Prostate gland (tissue), 2 donors: ENCODE results near the gene BCL11B. TPM values are rescaled to one million over a fixed set of nuclear protein-coding genes. Genes with fewer than 3 reads are reported as not detected.
A peak's percentile ranks its signal among the peaks of the same experiment; 100 is the strongest.

Source experiments
- DNase-seq: peaks from one replicate; pipeline ENCODE4 v3.0.0-alpha.2; 2019; ENCODE audit warnings: low spot score
- H3K27ac ChIP-seq, 2 donors: fragments of 200-600 bp; sonication (generic); 2 replicates each; pipeline ENCODE4 v1.5.1; 2017 to 2019
- H3K27me3 ChIP-seq: fragments of 200-600 bp; sonication (generic); replicated peaks from 2 replicates; pipeline ENCODE4 v1.5.1; 2019; ENCODE audit not compliant: insufficient read depth
- H3K36me3 ChIP-seq, 2 donors: fragments of 200-600 bp; sonication (generic); 1 replicate in 1 of 2; 2 replicates in 1 of 2; pipeline versions ENCODE4 v1.5.1 to v1.8.1; 2017 to 2019
- H3K4me1 ChIP-seq: fragments of 200-600 bp; sonication (generic); replicated peaks from 2 replicates; pipeline ENCODE4 v1.5.1; 2019
- H3K4me3 ChIP-seq, 2 donors: fragments of 200-600 bp; sonication (generic); 2 replicates each; pipeline ENCODE4 v1.5.1; 2017 to 2019
- H3K9me3 ChIP-seq: fragments of 200-600 bp; sonication (generic); 2 replicates; pipeline ENCODE4 v1.5.1; 2017
- CTCF ChIP-seq, 4 experiments: fragments of 200-600 bp in 2 of 4; fragments of 450-650 bp in 2 of 4; sonication (generic) in 2 of 4; IDR thresholded peaks; 1 replicate in 3 of 4; 2 replicates in 1 of 4; pipeline ENCODE4 v1.5.1; 2016 to 2019; ENCODE audit warnings: antibody characterized with exemption in 4 of 4, mild to moderate bottlenecking in 2 of 4, moderate library complexity in 2 of 4
- POLR2A ChIP-seq: fragments of 450-650 bp; IDR thresholded peaks from one replicate; pipeline ENCODE4 v1.6.1; 2016; ENCODE audit warnings: antibody characterized with exemption, mild to moderate bottlenecking
- POLR2AphosphoS5 ChIP-seq: sonication (generic); formaldehyde crosslinking; IDR thresholded peaks from one replicate; pipeline ENCODE4 v1.6.1; 2017; ENCODE audit warnings: antibody characterized with exemption
- WGBS: methylation state at CpG from one replicate; pipeline ENCODE4 v1.1.5; 2018; 5-methylcytosine and 5-hydroxymethylcytosine counted together
- intact Hi-C: fragments of 100-400 bp; cut with DNase I; formaldehyde crosslinking; loops from one replicate; pipeline ENCODE4 v1.14.2; 2022
- total RNA-seq, 2 donors: library from RNA; depleted of rRNA; stranded (reverse); fragments of >200 nt; gene quantifications; one replicate each; pipeline ENCODE4 v1.1.0, GENCODE V29; 2016

BCL11B gene
- total RNA-seq, 2 donors from 2014 or later: 2.8 to 5.4 TPM

GRCh38 chr14:99192830-99193229 lies 79.2 kb downstream of the BCL11B start:
- intact Hi-C loops: no loop called here
- Histone ChIP-seq H3K4me3 (no peak overlapping the region), H3K27ac (no peak overlapping the region)

GRCh38 chr14:99192028-99192621 lies 79.9 kb downstream of the BCL11B start:
- Histone ChIP-seq H3K9me3 (no peaks in the 10 kb centered on the region), H3K36me3 (no peaks in the 10 kb centered on the region), H3K4me3 (peak overlapping the region; percentile 24 to 28), H3K27me3 (peaks cover 3% of the 10 kb centered on the region), H3K27ac (no peak overlapping the region), H3K4me1 (peaks cover 7% of the 10 kb centered on the region)
- WGBS: 8% methylated on average over 26 of the region's 26 CpGs
- TF ChIP-seq POLR2AphosphoS5: peak; percentile 49
- no peak for TF ChIP-seq CTCF (IDR thresholded peaks at IDR 0.05)
- peak; percentile 68 for DNase-seq
- intact Hi-C loops: no loop called here

More at GRCh38 chr14:99192830-99193229, 79.2 kb downstream of the BCL11B start:
- Histone ChIP-seq H3K36me3 (no peaks in the 10 kb centered on the region), H3K4me1 (peaks cover 7% of the 10 kb centered on the region), H3K9me3 (no peaks in the 10 kb centered on the region), H3K27me3 (peaks cover 3% of the 10 kb centered on the region)
- 66% methylated on average over 6 of the region's 6 CpGs for WGBS
- DNase-seq: no peak
- no peak for TF ChIP-seq POLR2AphosphoS5
- TF ChIP-seq POLR2A: no peak
- TF ChIP-seq CTCF (IDR thresholded peaks at IDR 0.05): no peak

- no peaks in the 10 kb centered on the region for H3K36me3 ChIP-seq
- H3K27me3 ChIP-seq: peaks cover 3% of the 10 kb centered on the region
- no peak for DNase-seq
- TF ChIP-seq CTCF (IDR thresholded peaks at IDR 0.05) (no peak), POLR2A (no peak), POLR2AphosphoS5 (no peak)
- no peak overlapping the region for H3K27ac ChIP-seq
- intact Hi-C loops: no loop called here
- peaks cover 7% of the 10 kb centered on the region for H3K4me1 ChIP-seq
- WGBS: 20% methylated on average over 10 of the region's 10 CpGs
- peak overlapping the region; percentile 24 to 28 for H3K4me3 ChIP-seq
- H3K9me3 ChIP-seq: no peaks in the 10 kb centered on the region
These were observed 80.5 kb downstream of the BCL11B start for GRCh38 chr14:99191395-99192027.

GRCh38 chr14:99190696-99191394 lies 81.2 kb downstream of the BCL11B start:
- DNase-seq: no peak
- Histone ChIP-seq H3K4me1 (peaks cover 7% of the 10 kb centered on the region), H3K36me3 (no peaks in the 10 kb centered on the region), H3K27ac (no peak overlapping the region), H3K9me3 (no peaks in the 10 kb centered on the region), H3K27me3 (peaks cover 3% of the 10 kb centered on the region), H3K4me3 (no peak overlapping the region)
- intact Hi-C loops: no loop called here
- no peak for TF ChIP-seq POLR2A
- TF ChIP-seq CTCF (IDR thresholded peaks at IDR 0.05): no peak
- TF ChIP-seq POLR2AphosphoS5: no peak
- WGBS: 78% methylated on average over 11 of the region's 11 CpGs
